ENCODE data around the gene PTPRCAP. TPM values are rescaled to one million over a fixed set of nuclear protein-coding genes. Genes with fewer than 3 reads are reported as not detected.
"Not testable (repeated sequence)": the region's sequence is repeated elsewhere in the genome, so short reads cannot be mapped to it uniquely, and the experiment has no call there.

PTPRCAP gene
- total RNA-seq, 2 experiments from 2014 or later = 351 to 371 TPM

DNA sequence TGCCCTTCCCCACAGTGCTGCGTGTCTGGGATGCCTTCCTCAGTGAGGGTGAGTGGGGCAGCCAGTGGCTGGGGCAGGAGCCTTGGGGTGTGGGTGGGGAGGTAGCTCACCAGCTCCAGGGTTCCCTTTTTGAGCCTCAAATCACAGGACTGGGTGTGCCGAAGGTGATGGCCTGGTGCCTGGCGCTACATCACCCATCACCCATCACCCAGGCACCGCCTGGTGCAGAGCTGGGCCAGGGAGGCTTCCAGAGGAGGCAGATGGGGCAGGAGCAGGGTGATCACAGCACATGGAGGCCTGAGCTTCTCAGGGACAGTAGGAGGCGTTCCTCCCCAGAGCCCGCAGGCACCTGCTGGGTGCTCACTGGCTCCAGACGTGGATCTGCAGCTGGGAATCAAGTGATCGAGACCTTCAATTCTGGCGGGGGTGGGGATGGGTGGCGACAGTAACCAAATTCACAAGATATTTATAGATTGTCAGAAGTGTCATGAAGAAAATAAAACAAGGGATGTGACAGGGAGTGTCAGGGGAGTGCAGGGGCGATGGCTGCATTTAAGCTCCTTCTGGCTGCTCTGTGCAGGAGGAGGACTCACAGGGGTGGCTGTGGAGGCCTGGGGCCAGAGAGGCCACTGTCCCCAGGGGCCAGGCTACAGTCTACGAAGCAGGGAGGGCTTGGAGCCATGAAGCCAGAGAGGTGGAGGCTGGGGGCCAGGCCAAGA is 30.4 kb downstream of the PTPRCAP start:
- Mint-ChIP-seq H3K9me3 (no peaks in the 10 kb centered on the region), H3K27me3 (no peaks in the 10 kb centered on the region), H3K4me1 (peaks cover 59% of the 10 kb centered on the region), H3K36me3 (peaks cover 40% of the 10 kb centered on the region), H3K4me3 (peak overlapping the region; percentile 98), H3K27ac (peak overlapping the region; percentile 95)
- DNase-seq (peak; percentile 59), ATAC-seq (ENCODE audit: low read depth) (no peak)
- POLR2A ChIA-PET = interaction anchor here (0.7 to 3.5 kb wide), 16 partner anchors 10 to 139 kb away, joined by 3 to 181 read pairs (median 4); partner anchors contain the start of genes CDK2AP2, PTPRCAP, RAD9A and RPS6KB2

DNA sequence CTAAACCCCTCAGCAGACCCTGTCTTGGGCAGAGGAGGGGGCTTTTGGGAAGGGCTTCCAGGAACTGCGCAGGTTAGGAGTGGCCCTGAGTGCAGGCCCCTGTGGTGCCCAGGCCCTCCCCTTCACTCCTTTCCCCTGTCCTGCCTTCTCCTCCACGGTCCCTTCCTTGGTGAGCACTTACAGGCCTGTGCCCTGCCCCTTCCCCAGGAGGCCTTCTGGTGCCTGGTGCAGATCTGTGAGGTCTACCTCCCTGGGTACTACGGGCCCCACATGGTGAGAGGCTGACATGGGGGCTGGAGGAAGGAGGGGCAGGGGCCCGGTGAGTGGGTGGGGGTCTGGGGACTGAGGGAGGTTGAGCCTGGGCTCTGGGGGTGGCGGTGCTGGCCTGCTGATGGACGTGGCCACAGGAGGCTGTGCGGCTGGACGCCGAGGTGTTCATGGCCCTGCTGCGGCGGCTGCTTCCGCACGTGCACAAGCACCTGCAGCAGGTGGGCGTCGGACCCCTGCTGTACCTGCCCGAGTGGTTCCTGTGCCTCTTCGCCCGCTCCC is 31.0 kb downstream of the PTPRCAP start:
- POLR2A ChIA-PET = interaction anchor here (0.7 to 3.5 kb wide), 13 partner anchors 10 to 119 kb away, joined by 3 to 181 read pairs (median 4); partner anchors contain the start of genes CDK2AP2, PTPRCAP, RAD9A and RPS6KB2
- Mint-ChIP-seq H3K4me3 (peak overlapping the region; percentile 98), H3K4me1 (peaks cover 55% of the 10 kb centered on the region), H3K27me3 (no peaks in the 10 kb centered on the region), H3K27ac (peak overlapping the region; percentile 95), H3K36me3 (peaks cover 40% of the 10 kb centered on the region), H3K9me3 (no peaks in the 10 kb centered on the region)
- ATAC-seq (ENCODE audit: low read depth) = no peak
- no peak for DNase-seq

DNA sequence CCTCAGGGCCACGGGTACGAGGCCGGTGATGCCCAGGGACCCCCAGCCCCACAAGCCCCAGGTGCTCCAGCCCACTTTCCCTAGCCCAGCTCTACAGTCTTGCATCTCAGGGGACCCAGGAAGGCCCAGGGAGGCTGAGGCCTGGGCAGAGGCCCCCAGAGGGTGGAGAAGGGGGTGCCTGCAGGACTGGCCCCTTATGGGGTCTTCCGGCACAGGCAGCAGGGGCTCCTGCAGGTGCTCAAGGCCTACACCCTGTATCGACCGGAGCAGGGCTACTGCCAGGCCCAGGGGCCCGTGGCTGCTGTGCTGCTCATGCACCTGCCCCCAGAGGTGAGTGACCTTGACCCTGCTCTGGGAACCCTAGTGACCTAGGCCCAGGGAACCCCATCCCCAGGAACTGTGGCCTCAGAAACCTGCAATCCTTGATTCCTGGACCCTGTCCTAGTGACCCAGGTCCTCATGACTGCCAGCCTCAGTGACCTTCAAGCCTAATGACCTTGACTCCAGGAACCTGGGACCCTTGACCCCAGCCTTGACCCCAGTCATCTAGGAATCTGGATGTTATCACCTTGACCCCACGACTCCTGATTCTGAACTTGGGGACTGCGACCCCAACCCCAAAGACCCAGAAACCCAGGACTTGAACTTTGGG is 31.7 kb downstream of the PTPRCAP start:
- POLR2A ChIA-PET = interaction anchor here (0.5 to 12.5 kb wide), 11 partner anchors 10 to 117 kb away, joined by 3 to 491 read pairs (median 19); partner anchors contain the start of genes AIP, CARNS1, POLD4 and PTPRCAP
- DNase-seq (peak; percentile 54), ATAC-seq (ENCODE audit: low read depth) (no peak)
- H3K27me3 Mint-ChIP-seq = no peaks in the 10 kb centered on the region
- peak overlapping the region; percentile 98 for H3K4me3 Mint-ChIP-seq
- H3K4me1 Mint-ChIP-seq = peaks cover 48% of the 10 kb centered on the region
- peaks cover 40% of the 10 kb centered on the region for H3K36me3 Mint-ChIP-seq
- no peaks in the 10 kb centered on the region for H3K9me3 Mint-ChIP-seq
- H3K27ac Mint-ChIP-seq = peak overlapping the region; percentile 95

DNA sequence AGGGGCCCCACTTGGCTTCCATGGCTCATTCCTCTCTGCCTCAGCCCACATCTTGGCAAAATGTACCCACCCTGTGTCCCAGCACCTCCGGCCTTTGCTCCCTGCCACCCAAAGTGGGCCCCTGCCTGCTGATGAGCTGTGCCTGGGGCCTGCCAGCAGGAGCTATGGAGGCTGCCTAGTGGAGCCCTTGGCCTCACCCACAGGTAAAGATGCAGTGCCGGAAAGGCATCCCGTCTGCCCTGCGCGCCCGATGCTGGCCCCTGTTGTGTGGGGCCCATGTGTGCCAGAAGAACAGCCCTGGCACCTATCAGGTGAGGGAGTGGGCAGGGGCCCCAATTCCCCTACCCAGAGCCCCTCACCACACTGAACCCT is 32.3 kb downstream of the PTPRCAP start:
- DNase-seq (peak; percentile 63), ATAC-seq (ENCODE audit: low read depth) (no peak)
- Mint-ChIP-seq H3K27ac (peak overlapping the region; percentile 95), H3K4me1 (peaks cover 48% of the 10 kb centered on the region), H3K4me3 (peak overlapping the region; percentile 98), H3K27me3 (no peaks in the 10 kb centered on the region), H3K36me3 (peaks cover 44% of the 10 kb centered on the region), H3K9me3 (no peaks in the 10 kb centered on the region)
- POLR2A ChIA-PET = interaction anchor here (0.5 to 12.5 kb wide), 12 partner anchors 9 to 132 kb away, joined by 3 to 491 read pairs (median 16); partner anchors contain the start of genes AIP, CARNS1, POLD4 and PTPRCAP

DNA sequence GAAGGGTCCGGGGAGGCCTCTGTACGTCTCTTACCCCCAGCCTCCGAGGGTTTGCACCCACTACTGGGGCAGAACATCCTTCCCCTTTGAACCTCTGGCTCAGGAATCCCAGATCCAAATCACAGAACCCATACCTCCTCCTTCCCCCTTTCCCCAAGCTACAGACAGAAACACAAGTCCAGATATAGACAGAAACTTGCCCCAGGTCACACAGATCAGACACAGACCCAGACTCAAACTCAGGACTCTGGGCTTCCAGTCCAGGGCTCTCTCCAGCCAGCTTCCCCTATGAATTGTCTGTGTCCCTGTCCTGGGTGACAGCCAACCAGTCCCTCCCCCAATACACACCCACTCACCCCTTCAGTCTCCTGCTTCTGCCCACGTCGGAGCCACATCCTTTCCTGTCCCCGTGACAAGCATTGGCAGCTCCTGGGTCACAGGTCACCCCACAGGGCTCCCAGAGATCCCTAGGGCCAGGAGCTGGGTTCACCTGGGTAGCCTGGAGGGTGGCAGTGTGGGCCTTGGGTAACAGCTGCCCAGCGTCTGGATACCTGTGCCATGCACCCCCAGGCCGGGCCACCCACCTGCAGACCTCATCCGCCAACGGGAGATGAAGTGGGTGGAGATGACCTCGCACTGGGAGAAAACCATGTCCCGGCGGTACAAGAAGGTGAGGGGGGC is 32.8 kb downstream of the PTPRCAP start:
- Mint-ChIP-seq H3K27me3 (no peaks in the 10 kb centered on the region), H3K27ac (peak overlapping the region; percentile 95), H3K9me3 (no peaks in the 10 kb centered on the region), H3K4me1 (peaks cover 46% of the 10 kb centered on the region), H3K4me3 (peak overlapping the region; percentile 98), H3K36me3 (peaks cover 43% of the 10 kb centered on the region)
- POLR2A ChIA-PET = interaction anchor here (0.6 to 12.5 kb wide), 17 partner anchors 8 to 256 kb away, joined by 3 to 491 read pairs (median 7); partner anchors contain the start of genes AIP, CARNS1, CDK2AP2 and CORO1B
- DNase-seq (peak; percentile 66), ATAC-seq (ENCODE audit: low read depth) (peak; percentile 2)

DNA sequence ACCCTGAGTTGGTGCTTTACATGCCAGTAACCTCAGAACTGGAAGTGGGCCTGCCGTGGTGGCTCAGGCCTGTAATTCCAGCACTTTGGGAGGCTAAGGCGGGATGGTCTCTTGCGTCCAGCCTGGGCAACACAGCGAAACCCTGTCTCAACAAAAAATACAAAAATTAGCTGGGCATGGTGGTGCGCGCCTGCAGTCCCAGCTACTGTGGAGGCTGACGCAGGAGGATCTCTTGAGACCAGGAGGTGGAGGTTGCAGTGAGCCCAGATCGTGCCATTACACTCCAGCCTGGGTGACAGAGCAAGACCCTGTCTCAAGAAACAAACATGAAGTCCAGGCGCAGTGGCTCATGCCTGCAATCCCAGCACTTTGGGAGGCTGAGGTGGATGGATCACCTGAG is 34.4 kb downstream of the PTPRCAP start:
- not testable (repeated sequence) for ATAC-seq (ENCODE audit: low read depth); H3K27me3 Mint-ChIP-seq; DNase-seq; H3K9me3 Mint-ChIP-seq
- POLR2A ChIA-PET = interaction anchor here (0.6 to 12.5 kb wide), 21 partner anchors 8 to 1078 kb away, joined by 3 to 491 read pairs (median 9); partner anchors contain the start of genes AIP, ANKRD13D, CARNS1 and CDK2AP2
- Mint-ChIP-seq H3K4me1 (peaks cover 40% of the 10 kb centered on the region), H3K36me3 (peaks cover 44% of the 10 kb centered on the region), H3K4me3 (peak overlapping the region; percentile 98), H3K27ac (peak overlapping the region; percentile 95)

DNA sequence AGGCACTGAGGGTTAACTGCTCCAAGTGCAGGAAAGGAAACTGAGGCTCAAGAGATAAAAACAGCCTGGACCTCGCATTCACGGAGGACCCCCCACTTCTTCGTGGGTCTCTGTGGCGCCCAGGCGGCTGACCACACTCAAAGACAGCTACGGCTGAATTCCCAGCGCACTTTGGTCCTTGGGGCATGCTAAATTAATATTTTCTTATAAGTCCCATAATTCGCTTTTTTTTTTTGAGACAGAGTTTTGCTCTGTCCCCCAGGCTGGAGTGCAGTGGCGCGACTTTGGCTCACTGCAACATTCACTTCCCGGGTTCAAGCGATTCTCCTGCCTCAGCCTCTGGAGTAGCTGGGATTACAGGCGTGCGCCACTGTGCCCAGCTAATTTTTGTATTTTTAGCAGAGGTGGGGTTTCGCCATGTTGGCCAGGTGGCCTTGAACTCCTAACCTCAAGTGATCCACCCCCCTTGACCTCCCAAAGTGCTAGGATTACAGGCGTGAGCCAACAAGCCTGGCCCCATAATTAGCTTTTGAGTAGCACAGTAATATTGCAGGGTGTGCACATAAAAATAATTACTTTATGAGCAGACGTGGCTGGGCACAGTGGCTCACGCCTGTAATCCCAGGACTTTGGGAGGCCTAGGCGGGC is 35.2 kb downstream of the PTPRCAP start:
- H3K27ac Mint-ChIP-seq = peak overlapping the region; percentile 95
- peak overlapping the region; percentile 98 for H3K4me3 Mint-ChIP-seq
- H3K36me3 Mint-ChIP-seq = peaks cover 47% of the 10 kb centered on the region
- H3K9me3 Mint-ChIP-seq; ATAC-seq (ENCODE audit: low read depth); H3K27me3 Mint-ChIP-seq; DNase-seq: not testable (repeated sequence)
- peaks cover 40% of the 10 kb centered on the region for H3K4me1 Mint-ChIP-seq
- POLR2A ChIA-PET = interaction anchor here (0.7 to 12.5 kb wide), 24 partner anchors 11 to 1788 kb away, joined by 3 to 491 read pairs (median 7); partner anchors contain the start of genes AIP, CARNS1, CDK2AP2 and PITPNM1

DNA sequence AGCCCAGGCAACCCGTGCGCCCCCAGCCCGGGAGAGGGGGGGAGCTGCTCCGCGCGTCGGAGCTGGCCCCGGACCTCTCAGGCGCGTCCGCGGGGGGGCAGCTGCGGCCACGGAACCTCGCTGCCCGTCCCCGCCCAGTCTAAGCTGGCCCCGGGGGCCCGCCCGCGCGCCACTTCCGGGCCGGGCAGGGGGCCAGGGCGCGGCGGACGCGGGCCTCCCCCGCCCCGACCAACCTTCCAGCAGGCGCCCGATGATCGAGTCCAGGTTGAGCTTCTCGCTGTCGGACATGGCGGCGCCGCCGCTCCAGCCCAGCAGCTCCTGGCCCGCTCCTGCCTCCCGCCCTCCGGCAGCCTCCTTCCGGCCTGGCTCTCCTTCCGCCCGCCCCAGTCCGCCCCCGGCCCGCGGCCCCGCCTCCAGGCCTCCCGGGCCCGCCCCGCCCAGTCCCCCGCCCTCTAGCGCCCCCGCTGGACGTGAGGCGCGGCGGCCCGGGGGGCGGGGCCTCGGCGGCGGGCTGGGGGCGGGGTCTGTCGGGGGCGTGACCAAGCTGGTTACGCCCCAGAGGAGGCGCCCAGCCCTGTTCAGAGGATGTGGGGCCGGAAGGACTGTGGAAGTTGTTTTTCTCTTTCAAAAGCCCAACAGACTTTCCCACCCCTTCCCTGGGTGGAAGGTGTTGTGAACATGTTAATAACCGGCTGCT is 35.8 kb downstream of the PTPRCAP start, which contains the start of gene PPP1CA:
Gene PPP1CA (minus strand): TSS at position 364 of the 697 bp plus-strand sequence. CDS start 76 bp downstream, at position 288.
- Mint-ChIP-seq H3K27me3 (no peaks in the 10 kb centered on the region), H3K27ac (peak within 1 kb of the TSS; percentile 95), H3K4me1 (peaks cover 40% of the 10 kb centered on the region), H3K36me3 (peaks cover 44% of the 10 kb centered on the region), H3K4me3 (peak within 1 kb of the TSS; percentile 98), H3K9me3 (no peaks in the 10 kb centered on the region)
- DNase-seq (peak; percentile 98), ATAC-seq (ENCODE audit: low read depth) (peak; percentile 55)
- POLR2A ChIA-PET = interaction anchor here (0.8 to 12.5 kb wide), 25 partner anchors 10 to 1787 kb away, joined by 3 to 491 read pairs (median 5); partner anchors contain the start of genes AIP, CARNS1, CDK2AP2 and NUDT8

DNA sequence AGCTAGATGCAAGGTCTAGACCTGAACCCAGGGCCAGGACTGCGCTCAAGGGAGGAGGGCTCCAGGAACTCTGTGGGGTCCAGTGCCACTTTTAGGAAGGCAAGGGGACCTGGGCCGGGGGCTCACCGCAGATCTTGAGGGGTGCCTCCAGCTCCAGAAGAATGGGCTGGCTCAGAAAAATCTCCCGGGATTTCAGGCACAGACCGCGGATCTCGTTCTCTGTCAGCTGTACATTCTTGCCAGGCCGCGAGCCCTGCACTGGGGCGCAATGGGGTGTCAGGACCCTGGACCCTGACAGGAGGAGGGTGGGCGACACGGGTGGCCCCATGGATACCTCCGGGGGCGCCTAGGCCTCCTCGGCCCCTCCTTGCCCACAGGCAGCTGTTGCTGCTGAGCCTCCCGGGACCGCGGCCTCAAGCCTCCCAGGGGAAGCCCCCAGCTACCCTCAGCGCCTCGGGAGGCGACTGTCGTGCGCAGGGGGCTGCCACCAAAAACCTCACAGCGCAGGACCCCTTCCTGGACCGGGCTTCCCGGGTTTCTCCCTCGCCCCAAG is 36.5 kb downstream of the PTPRCAP start:
- H3K9me3 Mint-ChIP-seq = no peaks in the 10 kb centered on the region
- no peak for DNase-seq
- H3K4me3 Mint-ChIP-seq = peak overlapping the region; percentile 93
- H3K27ac Mint-ChIP-seq = peak overlapping the region; percentile 84
- POLR2A ChIA-PET = interaction anchor here (0.8 to 12.5 kb wide), 24 partner anchors 8 to 1786 kb away, joined by 3 to 491 read pairs (median 7); partner anchors contain the start of genes AIP, CARNS1, CDK2AP2 and NUDT8
- H3K4me1 Mint-ChIP-seq = peaks cover 39% of the 10 kb centered on the region
- peaks cover 41% of the 10 kb centered on the region for H3K36me3 Mint-ChIP-seq
- no peaks in the 10 kb centered on the region for H3K27me3 Mint-ChIP-seq
- no peak for ATAC-seq (ENCODE audit: low read depth)

DNA sequence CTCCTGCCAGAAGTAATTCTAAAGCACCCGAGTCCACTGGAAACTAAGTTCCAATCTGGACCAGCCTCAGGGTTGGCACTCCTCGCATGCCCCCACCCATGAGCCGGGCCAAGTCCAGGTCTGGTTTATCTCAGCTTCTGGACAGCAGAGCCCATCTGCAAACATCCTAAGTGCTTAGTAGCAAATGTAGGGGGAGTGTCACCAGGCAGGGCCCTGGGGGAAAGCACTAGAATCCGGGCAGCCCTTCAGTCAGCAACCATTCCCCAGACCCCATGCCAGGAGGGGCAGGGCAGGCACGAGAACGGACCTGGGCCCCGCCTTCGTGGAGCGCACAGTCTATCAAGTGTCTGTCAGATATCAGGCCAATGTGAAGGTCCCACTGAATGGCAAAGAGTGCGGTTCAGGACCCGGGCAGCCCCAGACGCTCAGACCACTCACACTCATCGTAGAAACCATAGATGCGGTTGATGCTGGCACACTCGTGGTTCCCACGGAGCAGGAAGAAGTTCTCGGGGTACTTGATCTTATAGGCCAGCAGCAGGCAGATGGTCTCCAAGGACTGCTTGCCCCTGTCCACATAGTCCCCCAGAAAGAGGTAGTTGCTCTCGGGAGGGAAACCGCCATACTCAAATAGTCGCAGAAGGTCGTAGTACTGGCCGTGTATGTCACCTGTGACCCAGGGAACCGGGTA is 37.1 kb downstream of the PTPRCAP start:
- Mint-ChIP-seq H3K27me3 (no peaks in the 10 kb centered on the region), H3K4me1 (peaks cover 39% of the 10 kb centered on the region), H3K9me3 (no peaks in the 10 kb centered on the region), H3K36me3 (peaks cover 37% of the 10 kb centered on the region), H3K27ac (peak overlapping the region; percentile 84), H3K4me3 (peak overlapping the region; percentile 93)
- POLR2A ChIA-PET = interaction anchor here (1.2 to 12.5 kb wide), 14 partner anchors 8 to 113 kb away, joined by 3 to 491 read pairs (median 22); partner anchors contain the start of genes AIP, CARNS1, PITPNM1 and POLD4
- ATAC-seq (ENCODE audit: low read depth) (no peak), DNase-seq (no peak)
